GM10266 (cell line): ENCODE results near the gene CASP12.
A peak's percentile ranks its signal among the peaks of the same experiment; 100 is the strongest.

ENCODE experiments used
- DNase-seq: peaks from one replicate; pipeline ENCODE4 v3.0.0; 2012; ENCODE audit errors: extremely low spot score
- TF ChIP-seq, protein P1 (sequence below): IDR thresholded peaks from 2 replicates; pipeline ENCODE4 v1.5.1; 2012; ENCODE audit warnings: mild to moderate bottlenecking, low read depth; ENCODE audit not compliant: control insufficient read depth, insufficient read depth; ENCODE audit errors: missing control alignments

CASP12 gene

GRCh38 chr11:104873252-104873651 is 25.0 kb downstream of the CASP12 start:
- no peak for DNase-seq
- TF ChIP-seq, protein P1, sequence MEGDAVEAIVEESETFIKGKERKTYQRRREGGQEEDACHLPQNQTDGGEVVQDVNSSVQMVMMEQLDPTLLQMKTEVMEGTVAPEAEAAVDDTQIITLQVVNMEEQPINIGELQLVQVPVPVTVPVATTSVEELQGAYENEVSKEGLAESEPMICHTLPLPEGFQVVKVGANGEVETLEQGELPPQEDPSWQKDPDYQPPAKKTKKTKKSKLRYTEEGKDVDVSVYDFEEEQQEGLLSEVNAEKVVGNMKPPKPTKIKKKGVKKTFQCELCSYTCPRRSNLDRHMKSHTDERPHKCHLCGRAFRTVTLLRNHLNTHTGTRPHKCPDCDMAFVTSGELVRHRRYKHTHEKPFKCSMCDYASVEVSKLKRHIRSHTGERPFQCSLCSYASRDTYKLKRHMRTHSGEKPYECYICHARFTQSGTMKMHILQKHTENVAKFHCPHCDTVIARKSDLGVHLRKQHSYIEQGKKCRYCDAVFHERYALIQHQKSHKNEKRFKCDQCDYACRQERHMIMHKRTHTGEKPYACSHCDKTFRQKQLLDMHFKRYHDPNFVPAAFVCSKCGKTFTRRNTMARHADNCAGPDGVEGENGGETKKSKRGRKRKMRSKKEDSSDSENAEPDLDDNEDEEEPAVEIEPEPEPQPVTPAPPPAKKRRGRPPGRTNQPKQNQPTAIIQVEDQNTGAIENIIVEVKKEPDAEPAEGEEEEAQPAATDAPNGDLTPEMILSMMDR, result no peak

- TF ChIP-seq, protein P1, result no peak
- no peak for DNase-seq
Measured at GRCh38 chr11:104872393-104872792, 25.9 kb downstream of the CASP12 start.

DNA sequence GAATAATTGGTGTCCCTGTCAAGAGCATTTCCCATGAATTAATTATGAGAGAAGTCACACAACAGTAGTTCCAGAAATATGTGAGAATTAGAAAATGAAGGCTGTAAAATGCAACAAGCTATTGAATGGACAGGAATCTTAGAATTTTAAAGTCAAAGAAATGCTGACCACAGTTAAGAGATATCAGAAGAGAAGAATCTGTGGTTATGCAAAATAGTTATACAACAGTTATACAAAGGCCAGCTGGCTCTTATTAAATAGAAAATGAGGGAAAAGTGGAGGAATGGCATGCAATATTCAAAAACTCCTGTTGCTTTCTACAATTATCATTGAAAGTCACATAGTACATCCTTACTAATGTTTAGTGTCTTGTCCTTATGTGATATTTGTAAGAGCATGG is 27.4 kb downstream of the CASP12 start:
- no peak for DNase-seq
- TF ChIP-seq, protein P1, result no peak

- no peak for DNase-seq
- TF ChIP-seq, protein P1, result no peak
Measured at GRCh38 chr11:104866815-104867214, 31.4 kb downstream of the CASP12 start.

GRCh38 chr11:104858882-104859775 is 39.1 kb downstream of the CASP12 start:
- TF ChIP-seq, protein P1, result no peak
- peak; percentile 8 for DNase-seq

- DNase-seq, result no peak
- TF ChIP-seq, protein P1, result no peak
Measured at GRCh38 chr11:104856607-104857006, 41.7 kb downstream of the CASP12 start.

- TF ChIP-seq, protein P1, result no peak
- no peak for DNase-seq
Measured at GRCh38 chr11:104855965-104856364, 42.3 kb downstream of the CASP12 start.
